HepG2 (cell line): ENCODE results near the gene DCTN4. TPM values are rescaled to one million over a fixed set of nuclear protein-coding genes. Genes with fewer than 3 reads are reported as not detected.
A peak's percentile ranks its signal among the peaks of the same experiment; 100 is the strongest.

Source experiments
- BRD4 ChIP-seq: sonication (generic); formaldehyde crosslinking; IDR thresholded peaks from 2 replicates; pipeline ENCODE4 v1.4.0; 2020; ENCODE audit warnings: missing genetic modification reagents
- FOXO1 ChIP-seq: sonication (generic); formaldehyde crosslinking; IDR thresholded peaks from 2 replicates; pipeline ENCODE4 v1.4.0; 2020; ENCODE audit warnings: missing genetic modification reagents
- GATAD1 ChIP-seq: IDR thresholded peaks from 2 replicates; pipeline ENCODE4 v1.6.1; 2016; ENCODE audit warnings: missing genetic modification reagents, missing compliant biosample characterization
- GLI4 ChIP-seq: sonication (generic); formaldehyde crosslinking; IDR thresholded peaks from 2 replicates; pipeline ENCODE4 v1.5.1; 2020; ENCODE audit warnings: missing genetic modification reagents, mild to moderate bottlenecking, moderate library complexity, borderline replicate concordance
- GTF2F1 ChIP-seq: fragments of 150-350 bp; IDR thresholded peaks from 2 replicates; pipeline ENCODE4 v1.6.1; 2014; ENCODE audit warnings: low read length
- PAX8 ChIP-seq: sonication (generic); formaldehyde crosslinking; IDR thresholded peaks from 2 replicates; pipeline ENCODE4 v1.8.0; 2022; ENCODE audit warnings: mild to moderate bottlenecking, missing genetic modification reagents, borderline replicate concordance
- RBM39 ChIP-seq: fragments of 200-400 bp; formaldehyde crosslinking; IDR thresholded peaks from one replicate; pipeline ENCODE4 v1.6.1; 2018; ENCODE audit warnings: antibody characterized with exemption, mild to moderate bottlenecking, low read depth, low read length; ENCODE audit not compliant: poor library complexity, severe bottlenecking
- SP1 ChIP-seq, 2 experiments: fragments of 450-650 bp in 1 of 2; sonication (generic) in 1 of 2; formaldehyde crosslinking in 1 of 2; IDR thresholded peaks; 2 replicates each; pipeline versions ENCODE4 v1.4.0 to v1.6.1; 2016 to 2020; ENCODE audit warnings: missing genetic modification reagents in 1 of 2
- TGIF2 ChIP-seq: IDR thresholded peaks from 2 replicates; pipeline ENCODE4 v1.6.1; 2016; ENCODE audit warnings: control low read depth, missing compliant biosample characterization
- ZNF224 ChIP-seq: sonication (generic); formaldehyde crosslinking; IDR thresholded peaks from 2 replicates; pipeline ENCODE4 v1.5.0; 2020; ENCODE audit warnings: mild to moderate bottlenecking, missing genetic modification reagents
- ZNF329 ChIP-seq: sonication (generic); formaldehyde crosslinking; IDR thresholded peaks from 2 replicates; pipeline ENCODE4 v1.9.0; 2021; ENCODE audit warnings: low read depth, mild to moderate bottlenecking, missing genetic modification reagents
- ZNF34 ChIP-seq: sonication (generic); formaldehyde crosslinking; IDR thresholded peaks from 2 replicates; pipeline ENCODE4 v1.4.0; 2020; ENCODE audit warnings: mild to moderate bottlenecking, missing genetic modification reagents, borderline replicate concordance
- ZNF788 ChIP-seq: sonication (generic); formaldehyde crosslinking; IDR thresholded peaks from 2 replicates; pipeline ENCODE4 v1.5.0; 2020; ENCODE audit warnings: mild to moderate bottlenecking, missing genetic modification reagents, borderline replicate concordance
- polyA plus RNA-seq, 8 experiments: library from polyadenylated mRNA; depleted of rRNA in 3 of 8; stranded (reverse) in 7 of 8; unstranded in 1 of 8; fragments of >200 nt; fragmentation: Illumina TruSeq in 4 of 8; extraction: Trizol in 4 of 8; gene quantifications; 2 replicates each; pipeline versions ENCODE4 v1.2.1 to v1.2.3, GENCODE V29; 2011 to 2016; ENCODE audit warnings: low read depth in 4 of 8, missing spikeins in 1 of 8, mixed read lengths in 1 of 8; ENCODE audit not compliant: insufficient read depth in 1 of 8
- total RNA-seq, 5 experiments: library from RNA; depleted of rRNA; stranded (reverse); fragments of >200 nt; fragmentation: Illumina TruSeq; extraction: Trizol; gene quantifications; 2 replicates each; pipeline ENCODE4 v1.2.3, GENCODE V29; 2016; ENCODE audit warnings: low read depth in 1 of 5
- TF ChIP-seq, protein P1 (sequence below): sonication (generic); formaldehyde crosslinking; IDR thresholded peaks from 2 replicates; pipeline ENCODE4 v1.5.0; 2020; ENCODE audit warnings: missing genetic modification reagents
- TF ChIP-seq, protein P2 (sequence below): sonication (generic); formaldehyde crosslinking; IDR thresholded peaks from 2 replicates; pipeline ENCODE4 v1.5.1; 2020; ENCODE audit warnings: mild to moderate bottlenecking, missing genetic modification reagents, moderate library complexity
- TF ChIP-seq, protein P3 (sequence below): sonication (generic); formaldehyde crosslinking; IDR thresholded peaks from 2 replicates; pipeline ENCODE4 v1.8.1; 2023; ENCODE audit warnings: mild to moderate bottlenecking, missing genetic modification reagents
- TF ChIP-seq, protein P4 (sequence below), 2 experiments: sonication (generic) in 1 of 2; formaldehyde crosslinking in 1 of 2; IDR thresholded peaks; 2 replicates each; pipeline versions ENCODE4 v1.6.1 to v1.9.0; 2014 to 2022; ENCODE audit warnings: antibody characterized with exemption in 1 of 2, borderline replicate concordance in 1 of 2, inconsistent platforms in 1 of 2, low read depth in 1 of 2, missing genetic modification reagents in 1 of 2

Gene DCTN4
- total and polyA plus RNA-seq, 2 of the 13 experiments (the other 11 are each of a cell fraction or from before 2014, with no cell fraction given), result 24.1 to 26.9 TPM

DNA sequence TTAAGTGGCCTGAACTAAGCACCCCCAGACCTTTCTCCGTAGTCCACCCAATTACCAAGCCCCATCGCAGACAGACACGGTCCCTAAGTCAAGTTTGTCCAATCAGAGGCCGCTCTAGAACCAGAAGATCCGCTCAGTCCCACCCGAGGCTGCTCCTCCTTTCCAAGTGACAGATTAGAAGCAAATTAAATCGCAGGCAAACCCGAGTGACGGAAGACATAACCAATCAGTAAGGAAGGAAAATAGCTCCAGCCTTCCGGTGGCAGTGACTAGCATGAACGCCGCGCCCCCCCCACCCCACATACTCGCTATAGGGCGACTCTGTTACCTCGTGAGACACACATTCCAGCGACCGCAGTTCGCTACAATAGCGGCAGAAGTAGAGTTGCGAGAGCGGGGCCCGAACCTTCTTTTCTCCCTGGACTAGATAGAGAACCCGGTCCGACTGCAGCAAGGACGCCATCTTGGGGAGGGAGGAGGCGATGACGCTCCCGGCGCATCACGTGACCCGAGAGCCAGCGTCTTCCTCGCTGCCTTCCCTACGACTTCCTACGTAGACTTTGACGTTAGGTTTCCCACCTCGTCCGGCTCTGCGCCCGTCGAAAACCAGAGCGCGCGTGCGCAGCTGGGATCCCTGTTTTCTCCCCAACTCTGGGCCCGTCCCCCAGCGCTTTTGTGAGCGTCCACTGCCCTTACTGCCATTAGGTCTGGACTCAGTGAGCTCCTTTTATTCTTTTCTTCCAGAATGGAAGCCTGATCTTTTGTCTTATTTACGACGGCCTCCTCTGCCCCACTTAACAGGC is at the start of gene DCTN4 (continued):
- TF ChIP-seq ZNF224 (CRISPR knock-in tag), result 0 out of 2 replicates have a peak, but pooled peaks have one; percentile 15
- peak; percentile 70; the same call in 1 of the 2 replicates for TF ChIP-seq ZNF34 (CRISPR knock-in tag)
- TF ChIP-seq, protein P1, sequence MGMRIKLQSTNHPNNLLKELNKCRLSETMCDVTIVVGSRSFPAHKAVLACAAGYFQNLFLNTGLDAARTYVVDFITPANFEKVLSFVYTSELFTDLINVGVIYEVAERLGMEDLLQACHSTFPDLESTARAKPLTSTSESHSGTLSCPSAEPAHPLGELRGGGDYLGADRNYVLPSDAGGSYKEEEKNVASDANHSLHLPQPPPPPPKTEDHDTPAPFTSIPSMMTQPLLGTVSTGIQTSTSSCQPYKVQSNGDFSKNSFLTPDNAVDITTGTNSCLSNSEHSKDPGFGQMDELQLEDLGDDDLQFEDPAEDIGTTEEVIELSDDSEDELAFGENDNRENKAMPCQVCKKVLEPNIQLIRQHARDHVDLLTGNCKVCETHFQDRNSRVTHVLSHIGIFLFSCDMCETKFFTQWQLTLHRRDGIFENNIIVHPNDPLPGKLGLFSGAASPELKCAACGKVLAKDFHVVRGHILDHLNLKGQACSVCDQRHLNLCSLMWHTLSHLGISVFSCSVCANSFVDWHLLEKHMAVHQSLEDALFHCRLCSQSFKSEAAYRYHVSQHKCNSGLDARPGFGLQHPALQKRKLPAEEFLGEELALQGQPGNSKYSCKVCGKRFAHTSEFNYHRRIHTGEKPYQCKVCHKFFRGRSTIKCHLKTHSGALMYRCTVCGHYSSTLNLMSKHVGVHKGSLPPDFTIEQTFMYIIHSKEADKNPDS (CRISPR knock-in tag), result no peak
- TF ChIP-seq BRD4, result peak; percentile 75; the same call in 1 of the 2 replicates
- 0 out of 2 replicates have a peak, but pooled peaks have one; percentile 27 for TF ChIP-seq GLI4 (CRISPR knock-in tag)
- TF ChIP-seq GTF2F1, result 0 out of 2 replicates have a peak, but pooled peaks have one; percentile 78
- TF ChIP-seq, protein P2, sequence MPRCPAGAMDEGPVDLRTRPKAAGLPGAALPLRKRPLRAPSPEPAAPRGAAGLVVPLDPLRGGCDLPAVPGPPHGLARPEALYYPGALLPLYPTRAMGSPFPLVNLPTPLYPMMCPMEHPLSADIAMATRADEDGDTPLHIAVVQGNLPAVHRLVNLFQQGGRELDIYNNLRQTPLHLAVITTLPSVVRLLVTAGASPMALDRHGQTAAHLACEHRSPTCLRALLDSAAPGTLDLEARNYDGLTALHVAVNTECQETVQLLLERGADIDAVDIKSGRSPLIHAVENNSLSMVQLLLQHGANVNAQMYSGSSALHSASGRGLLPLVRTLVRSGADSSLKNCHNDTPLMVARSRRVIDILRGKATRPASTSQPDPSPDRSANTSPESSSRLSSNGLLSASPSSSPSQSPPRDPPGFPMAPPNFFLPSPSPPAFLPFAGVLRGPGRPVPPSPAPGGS (CRISPR knock-in tag), result peak; percentile 58; the same call in 1 of the 2 replicates
- TF ChIP-seq, protein P3, sequence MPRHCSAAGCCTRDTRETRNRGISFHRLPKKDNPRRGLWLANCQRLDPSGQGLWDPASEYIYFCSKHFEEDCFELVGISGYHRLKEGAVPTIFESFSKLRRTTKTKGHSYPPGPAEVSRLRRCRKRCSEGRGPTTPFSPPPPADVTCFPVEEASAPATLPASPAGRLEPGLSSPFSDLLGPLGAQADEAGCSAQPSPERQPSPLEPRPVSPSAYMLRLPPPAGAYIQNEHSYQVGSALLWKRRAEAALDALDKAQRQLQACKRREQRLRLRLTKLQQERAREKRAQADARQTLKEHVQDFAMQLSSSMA (CRISPR knock-in tag), result peak; percentile 27; the same call in 1 of the 2 replicates
- no peak for TF ChIP-seq RBM39
- no peak for TF ChIP-seq PAX8
- peak; percentile 88 for TF ChIP-seq GATAD1 (CRISPR knock-in tag)
- TF ChIP-seq FOXO1 (CRISPR knock-in tag), result no peak; the same call in 1 of the 2 replicates
- TF ChIP-seq SP1 (IDR thresholded peaks at IDR 0.05), result no peak
- TF ChIP-seq SP1 (CRISPR knock-in tag; IDR thresholded peaks at IDR 0.05), result peak; percentile 44; the same call in 1 of the 2 replicates
- TF ChIP-seq, protein P4, sequence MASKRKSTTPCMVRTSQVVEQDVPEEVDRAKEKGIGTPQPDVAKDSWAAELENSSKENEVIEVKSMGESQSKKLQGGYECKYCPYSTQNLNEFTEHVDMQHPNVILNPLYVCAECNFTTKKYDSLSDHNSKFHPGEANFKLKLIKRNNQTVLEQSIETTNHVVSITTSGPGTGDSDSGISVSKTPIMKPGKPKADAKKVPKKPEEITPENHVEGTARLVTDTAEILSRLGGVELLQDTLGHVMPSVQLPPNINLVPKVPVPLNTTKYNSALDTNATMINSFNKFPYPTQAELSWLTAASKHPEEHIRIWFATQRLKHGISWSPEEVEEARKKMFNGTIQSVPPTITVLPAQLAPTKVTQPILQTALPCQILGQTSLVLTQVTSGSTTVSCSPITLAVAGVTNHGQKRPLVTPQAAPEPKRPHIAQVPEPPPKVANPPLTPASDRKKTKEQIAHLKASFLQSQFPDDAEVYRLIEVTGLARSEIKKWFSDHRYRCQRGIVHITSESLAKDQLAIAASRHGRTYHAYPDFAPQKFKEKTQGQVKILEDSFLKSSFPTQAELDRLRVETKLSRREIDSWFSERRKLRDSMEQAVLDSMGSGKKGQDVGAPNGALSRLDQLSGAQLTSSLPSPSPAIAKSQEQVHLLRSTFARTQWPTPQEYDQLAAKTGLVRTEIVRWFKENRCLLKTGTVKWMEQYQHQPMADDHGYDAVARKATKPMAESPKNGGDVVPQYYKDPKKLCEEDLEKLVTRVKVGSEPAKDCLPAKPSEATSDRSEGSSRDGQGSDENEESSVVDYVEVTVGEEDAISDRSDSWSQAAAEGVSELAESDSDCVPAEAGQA (IDR thresholded peaks at IDR 0.05; ENCODE audit: low read depth), result peak; percentile 96
- TF ChIP-seq, protein P4 (CRISPR knock-in tag; IDR thresholded peaks at IDR 0.05; ENCODE audit: borderline replicate concordance), result no peak
- TF ChIP-seq TGIF2 (CRISPR knock-in tag), result no peak
- peak; percentile 62; the same call in 1 of the 2 replicates for TF ChIP-seq ZNF788 (CRISPR knock-in tag)
- TF ChIP-seq ZNF329 (CRISPR knock-in tag), result 0 out of 2 replicates have a peak, but pooled peaks have one; percentile 55
